Suprapubic skin (tissue), 4 donors: Measurements from ENCODE around the gene COG5.

ENCODE experiments used
- CTCF ChIP-seq, 2 donors: fragments of 200-600 bp in 1 of 2; fragments of 450-650 bp in 1 of 2; sonication (generic) in 1 of 2; IDR thresholded peaks; one replicate each; pipeline ENCODE4 v1.5.1; 2016 to 2019; ENCODE audit warnings: antibody characterized with exemption in 2 of 2, mild to moderate bottlenecking in 1 of 2, moderate library complexity in 1 of 2
- EP300 ChIP-seq: sonication (generic); formaldehyde crosslinking; IDR thresholded peaks from one replicate; pipeline ENCODE4 v1.6.1; 2017; ENCODE audit warnings: antibody characterized with exemption
- POLR2A ChIP-seq, 2 donors: fragments of 450-650 bp; IDR thresholded peaks; one replicate each; pipeline ENCODE4 v1.6.1; 2017; ENCODE audit warnings: antibody characterized with exemption in 2 of 2, mild to moderate bottlenecking in 2 of 2, moderate library complexity in 2 of 2
- POLR2AphosphoS5 ChIP-seq, 3 donors: sonication (generic); formaldehyde crosslinking; IDR thresholded peaks; one replicate each; pipeline ENCODE4 v1.6.1; 2017; ENCODE audit warnings: antibody characterized with exemption in 3 of 3

DNA sequence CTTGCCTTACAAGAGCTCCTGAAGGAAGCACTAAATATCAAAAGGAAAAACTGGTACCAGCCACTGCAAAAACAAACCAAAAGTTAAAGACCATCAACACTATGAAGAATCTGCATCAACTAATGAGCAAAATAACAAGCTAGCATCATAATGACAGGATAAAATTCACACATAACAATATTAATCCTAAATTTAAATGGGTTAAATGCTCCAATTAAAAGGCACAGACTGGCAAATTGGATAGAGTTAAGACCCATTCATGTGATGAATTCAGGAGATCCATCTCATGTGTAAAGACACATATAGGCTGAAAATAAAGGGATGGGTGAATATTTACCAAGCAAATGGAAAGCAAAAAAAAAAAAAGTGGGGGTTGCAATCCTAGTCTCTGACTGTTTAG lies 29.6 kb downstream of the COG5 start:
- TF ChIP-seq CTCF (IDR thresholded peaks at IDR 0.05) (no peak), POLR2A (IDR thresholded peaks at IDR 0.05) (no peak), POLR2AphosphoS5 (IDR thresholded peaks at IDR 0.05) (no peak), EP300 (no peak)
